Measurements from ENCODE around the gene PCDH11Y.
"Not testable (repeated sequence)": the region's sequence is repeated elsewhere in the genome, so short reads cannot be mapped to it uniquely, and the experiment has no call there.

The PCDH11Y gene

GRCh38 chrY:5000057-5000456, at the start of gene PCDH11Y:
Gene PCDH11Y, plus strand, starts transcription at chrY:5000296. Its CDS starts 56,804 bp downstream, at chrY:5057100.
- DNase-seq (ENCODE audit: low spot score): not testable (repeated sequence)

GRCh38 chrY:4967894-4968293, 32.2 kb upstream of the PCDH11Y start:
- not testable (repeated sequence) for DNase-seq (ENCODE audit: low spot score)

- DNase-seq (ENCODE audit: low spot score): not testable (repeated sequence)
Observed at GRCh38 chrY:4991743-4992400, 8.2 kb upstream of the PCDH11Y start.

- not testable (repeated sequence) for DNase-seq (ENCODE audit: low spot score)
Observed at GRCh38 chrY:4994892-4995291, 5.2 kb upstream of the PCDH11Y start.

- not testable (repeated sequence) for DNase-seq (ENCODE audit: low spot score)
Observed at GRCh38 chrY:5002476-5003184, 2.5 kb downstream of the PCDH11Y start.

GRCh38 chrY:5038972-5039523, 39.0 kb downstream of the PCDH11Y start:
- DNase-seq (ENCODE audit: low spot score): not testable (repeated sequence)

- DNase-seq (ENCODE audit: low spot score): not testable (repeated sequence)
Observed at GRCh38 chrY:5083017-5083416, 82.9 kb downstream of the PCDH11Y start.

GRCh38 chrY:5182998-5183397, 182.9 kb downstream of the PCDH11Y start:
- DNase-seq (ENCODE audit: low spot score): not testable (repeated sequence)

- not testable (repeated sequence) for DNase-seq (ENCODE audit: low spot score)
Observed at GRCh38 chrY:5215116-5215515, 215.0 kb downstream of the PCDH11Y start.

- DNase-seq (ENCODE audit: low spot score): not testable (repeated sequence)
Observed at GRCh38 chrY:5324931-5325330, 324.8 kb downstream of the PCDH11Y start.

- not testable (repeated sequence) for DNase-seq (ENCODE audit: low spot score)
Observed at GRCh38 chrY:5342220-5342619, 342.1 kb downstream of the PCDH11Y start.

- not testable (repeated sequence) for DNase-seq (ENCODE audit: low spot score)
Observed at GRCh38 chrY:5543705-5544104, 543.6 kb downstream of the PCDH11Y start.

- not testable (repeated sequence) for DNase-seq (ENCODE audit: low spot score)
Observed at GRCh38 chrY:5638589-5638988, 638.5 kb downstream of the PCDH11Y start.

GRCh38 chrY:5679265-5679664, 679.2 kb downstream of the PCDH11Y start:
- DNase-seq (ENCODE audit: low spot score): not testable (repeated sequence)

GRCh38 chrY:5708727-5709126, 708.6 kb downstream of the PCDH11Y start:
- not testable (repeated sequence) for DNase-seq (ENCODE audit: low spot score)

- not testable (repeated sequence) for DNase-seq (ENCODE audit: low spot score)
Observed at GRCh38 chrY:5709788-5710381, 709.8 kb downstream of the PCDH11Y start.

- DNase-seq (ENCODE audit: low spot score): not testable (repeated sequence)
Observed at GRCh38 chrY:5761403-5761802, 761.3 kb downstream of the PCDH11Y start.

GRCh38 chrY:5776485-5776884, 776.4 kb downstream of the PCDH11Y start:
- DNase-seq (ENCODE audit: low spot score): not testable (repeated sequence)

Measured in AG20443 (cell line).